A549 treated with Hydrocortisone at 1 μM for 4 hours (cell line): ENCODE data around the gene PTGIS. TPM values are rescaled to one million over a fixed set of nuclear protein-coding genes. Genes with fewer than 3 reads are reported as not detected.

Experiments
- total RNA-seq: library from RNA; stranded (reverse); fragments of 200-300 nt; extraction: Qiagen RNA extraction; gene quantifications from 5 replicates; pipeline ENCODE4 v1.2.3, GENCODE V29; 2022

Gene PTGIS
- total RNA-seq: 0.02 to 0.07 TPM (median 0.05 TPM) in 3 of 5 replicates, not detected in the others

GRCh38 chr20:49567421-49568277 is at the start of gene PTGIS:
TSS of gene PTGIS (minus strand) at chr20:49568137. CDS start at chr20:49568116, 21 bp downstream.

DNA sequence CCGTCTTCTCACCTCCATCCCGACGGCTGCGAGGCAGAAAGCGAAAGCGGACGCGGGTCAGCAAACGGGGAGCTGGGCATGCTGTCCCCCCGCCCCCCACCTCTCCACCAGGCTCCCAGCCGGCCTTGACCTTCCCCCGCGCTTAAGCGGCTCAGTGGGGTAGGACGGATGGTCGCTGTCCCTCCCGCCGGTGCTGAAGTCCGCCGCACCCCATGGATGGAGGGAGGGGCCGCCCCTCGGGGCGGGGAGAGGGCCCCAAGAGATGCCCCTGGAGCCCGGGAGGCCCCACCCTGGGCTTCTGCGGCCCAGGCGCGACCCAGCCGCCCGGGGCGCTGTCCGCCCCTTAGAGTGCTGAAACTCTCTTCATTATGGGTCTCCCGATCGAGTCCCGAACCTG is 85.3 kb downstream of the PTGIS start, which contains the start of gene KCNB1:
TSS of gene KCNB1 (minus strand) at position 48 of the 397 bp plus-strand sequence. CDS start 188 bp downstream, outside the sequence.

Other genes starting within 250 kb of the PTGIS start
- 2.6 to 3.9 TPM (median 3.1 TPM) in 5 replicates for gene KCNB1, start 85.5 kb downstream of the PTGIS start, total RNA-seq
- 50.1 to 74.6 TPM (median 64.5 TPM) in 5 replicates for gene B4GALT5, start 145.7 kb upstream of the PTGIS start, total RNA-seq
- gene SLC9A8, start 244.7 kb upstream of the PTGIS start, total RNA-seq: 8.2 to 9.5 TPM (median 9.0 TPM) in 5 replicates